VCaP (cell line): ENCODE data around the gene PRDM16.

Experiments used
- H3K27ac ChIP-seq: fragments of 450-650 bp; 2 replicates; pipeline ENCODE4 v1.5.1; 2017
- TF ChIP-seq, protein P1 (sequence below): fragments of 450-650 bp; conservative IDR thresholded peaks from 2 replicates; pipeline ENCODE4 v1.5.1; 2017; ENCODE audit warnings: mild to moderate bottlenecking, moderate library complexity

PRDM16 gene

DNA sequence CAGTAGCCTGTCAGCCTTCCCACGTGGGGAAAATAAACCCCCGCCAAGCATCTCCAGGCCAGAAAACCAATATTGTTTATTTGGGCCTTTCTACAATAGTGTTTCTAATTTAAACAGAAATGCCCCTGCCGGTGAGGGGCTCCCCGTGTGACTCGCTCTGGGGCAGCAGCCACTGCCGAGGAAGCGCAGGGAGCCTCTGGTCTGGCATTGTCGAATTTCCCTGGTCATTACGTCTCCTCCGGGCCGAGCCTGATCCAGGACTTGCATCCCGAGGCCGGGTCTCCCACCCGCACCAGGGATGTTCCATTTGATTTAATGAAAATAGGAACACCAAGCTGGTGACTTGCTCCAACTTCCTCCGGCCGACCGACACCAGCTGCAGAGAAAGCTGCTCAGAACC is 20.5 kb downstream of the PRDM16 start:
- TF ChIP-seq, protein P1, sequence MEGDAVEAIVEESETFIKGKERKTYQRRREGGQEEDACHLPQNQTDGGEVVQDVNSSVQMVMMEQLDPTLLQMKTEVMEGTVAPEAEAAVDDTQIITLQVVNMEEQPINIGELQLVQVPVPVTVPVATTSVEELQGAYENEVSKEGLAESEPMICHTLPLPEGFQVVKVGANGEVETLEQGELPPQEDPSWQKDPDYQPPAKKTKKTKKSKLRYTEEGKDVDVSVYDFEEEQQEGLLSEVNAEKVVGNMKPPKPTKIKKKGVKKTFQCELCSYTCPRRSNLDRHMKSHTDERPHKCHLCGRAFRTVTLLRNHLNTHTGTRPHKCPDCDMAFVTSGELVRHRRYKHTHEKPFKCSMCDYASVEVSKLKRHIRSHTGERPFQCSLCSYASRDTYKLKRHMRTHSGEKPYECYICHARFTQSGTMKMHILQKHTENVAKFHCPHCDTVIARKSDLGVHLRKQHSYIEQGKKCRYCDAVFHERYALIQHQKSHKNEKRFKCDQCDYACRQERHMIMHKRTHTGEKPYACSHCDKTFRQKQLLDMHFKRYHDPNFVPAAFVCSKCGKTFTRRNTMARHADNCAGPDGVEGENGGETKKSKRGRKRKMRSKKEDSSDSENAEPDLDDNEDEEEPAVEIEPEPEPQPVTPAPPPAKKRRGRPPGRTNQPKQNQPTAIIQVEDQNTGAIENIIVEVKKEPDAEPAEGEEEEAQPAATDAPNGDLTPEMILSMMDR: no peak
- H3K27ac ChIP-seq: no peak overlapping the region

DNA sequence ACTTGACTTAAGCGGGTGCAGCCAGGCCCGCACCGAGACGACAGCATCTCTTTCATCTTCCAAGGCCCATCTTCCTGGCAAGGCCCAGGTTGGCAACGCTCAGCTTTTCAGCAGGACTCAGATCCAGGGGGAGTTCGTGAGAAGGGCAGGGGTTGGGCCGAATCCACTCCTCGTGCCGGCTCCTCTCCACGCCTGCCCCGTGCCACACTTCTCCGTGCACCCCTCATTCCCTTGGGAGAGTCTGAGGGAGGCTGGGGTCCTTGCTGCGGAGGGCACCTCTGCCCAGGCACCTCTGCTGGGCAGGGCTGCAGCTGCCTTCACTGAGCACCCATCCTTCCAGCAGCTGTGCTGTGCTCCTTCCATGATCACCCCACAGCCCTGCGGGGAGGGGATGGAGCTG is 22.3 kb downstream of the PRDM16 start:
- H3K27ac ChIP-seq: no peak overlapping the region
- TF ChIP-seq, protein P1: no peak

DNA sequence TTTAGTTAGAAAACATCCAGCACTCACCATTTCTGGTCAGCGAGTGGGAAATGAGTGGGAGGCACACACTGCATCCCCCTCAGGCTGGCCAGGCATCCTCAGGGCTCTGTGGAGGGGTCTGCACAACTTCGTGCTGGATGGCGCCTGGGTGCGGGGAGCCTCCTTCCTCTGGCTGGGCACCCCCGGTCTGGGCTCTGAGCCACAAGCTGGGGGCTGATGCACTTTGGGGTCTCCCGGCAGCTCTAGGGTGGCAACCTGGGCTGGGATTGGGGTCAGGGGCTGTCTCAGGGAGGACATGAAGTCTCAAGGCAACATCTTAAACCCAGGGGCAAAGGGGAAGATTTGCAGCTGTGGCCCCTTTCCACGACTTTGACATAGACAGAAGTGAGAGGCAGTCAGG is 23.5 kb downstream of the PRDM16 start:
- TF ChIP-seq, protein P1: no peak
- no peak overlapping the region for H3K27ac ChIP-seq

DNA sequence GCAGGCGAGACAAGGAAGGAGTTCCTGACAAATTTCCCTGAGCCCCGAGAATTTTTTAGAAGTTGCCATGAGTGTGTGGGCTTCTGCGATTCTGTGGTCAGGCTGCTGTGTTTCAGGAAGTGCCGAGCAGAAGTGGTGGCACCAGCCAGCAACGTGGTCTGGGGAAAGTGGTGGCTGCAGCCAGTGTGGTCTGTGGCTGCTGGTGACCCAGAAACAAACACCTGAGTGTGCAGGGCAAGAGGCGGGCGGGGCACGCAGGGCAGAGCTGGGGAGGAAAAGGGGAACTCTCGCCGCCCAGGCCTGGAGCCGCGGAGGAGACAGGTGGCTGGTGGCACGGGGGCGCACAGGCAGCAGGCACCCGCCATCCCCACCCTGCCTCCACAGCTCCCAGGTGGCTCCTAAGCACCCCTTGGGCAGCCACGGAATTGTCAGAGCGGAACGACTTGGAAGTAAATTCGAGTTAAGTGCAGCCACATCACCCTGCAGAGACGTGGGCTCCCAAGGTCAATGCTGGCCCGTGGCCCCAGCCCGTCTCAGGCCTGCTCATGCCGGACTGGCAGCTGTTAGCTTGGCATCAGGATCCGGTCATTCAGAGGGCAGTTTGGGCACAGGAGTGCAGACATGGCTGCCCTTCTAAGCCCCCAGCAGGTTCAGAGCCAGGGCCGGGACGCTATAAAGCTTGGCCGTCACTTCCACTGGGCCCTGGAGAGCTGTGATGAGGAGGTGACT is 25.1 kb downstream of the PRDM16 start:
- TF ChIP-seq, protein P1: no peak
- no peak overlapping the region for H3K27ac ChIP-seq

DNA sequence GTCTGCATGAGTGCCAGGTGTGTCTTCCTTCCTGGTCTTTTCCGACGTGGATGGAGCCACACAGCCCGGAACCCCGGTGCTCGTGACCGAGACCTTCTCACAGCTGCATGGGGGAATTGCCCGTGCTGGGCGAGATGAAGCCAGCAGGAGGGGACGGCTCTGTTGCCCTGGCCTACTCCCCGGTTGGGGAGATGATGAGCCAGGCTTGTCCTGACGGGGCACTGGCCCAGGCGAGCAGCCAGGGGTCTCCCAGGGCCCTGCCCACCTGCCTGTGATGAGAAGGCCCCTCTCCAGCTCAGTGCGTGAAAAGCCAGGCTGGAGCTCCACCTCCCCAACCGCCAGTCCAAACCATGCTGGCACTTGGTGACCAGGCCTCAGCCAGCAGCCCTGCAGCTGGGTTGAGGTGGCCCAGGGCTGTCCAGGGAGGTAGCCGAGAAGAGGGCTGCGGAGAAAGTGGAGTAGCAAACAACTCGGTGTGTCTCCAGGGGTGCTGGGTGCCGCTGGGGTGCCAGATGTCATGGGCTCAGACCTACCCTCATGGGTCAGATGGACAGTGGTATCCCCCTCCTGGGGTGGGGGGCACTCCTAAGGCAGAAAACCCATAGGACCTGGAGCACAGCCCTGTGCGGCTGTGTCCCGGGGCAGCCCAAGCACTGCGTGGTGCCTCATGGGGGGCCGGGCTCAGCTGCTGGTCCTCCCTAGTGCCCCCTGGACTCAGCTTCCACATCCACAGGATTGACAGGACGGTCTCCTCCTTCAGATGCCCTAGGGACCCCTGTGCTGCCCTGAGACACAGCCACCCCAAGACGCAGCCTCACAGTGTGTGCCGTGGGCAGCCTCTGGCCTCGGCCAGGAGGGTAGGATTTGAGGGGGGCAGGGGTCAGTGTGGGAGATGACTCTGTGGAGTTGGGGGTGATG is 26.1 kb downstream of the PRDM16 start:
- TF ChIP-seq, protein P1: no peak
- H3K27ac ChIP-seq: no peak overlapping the region

DNA sequence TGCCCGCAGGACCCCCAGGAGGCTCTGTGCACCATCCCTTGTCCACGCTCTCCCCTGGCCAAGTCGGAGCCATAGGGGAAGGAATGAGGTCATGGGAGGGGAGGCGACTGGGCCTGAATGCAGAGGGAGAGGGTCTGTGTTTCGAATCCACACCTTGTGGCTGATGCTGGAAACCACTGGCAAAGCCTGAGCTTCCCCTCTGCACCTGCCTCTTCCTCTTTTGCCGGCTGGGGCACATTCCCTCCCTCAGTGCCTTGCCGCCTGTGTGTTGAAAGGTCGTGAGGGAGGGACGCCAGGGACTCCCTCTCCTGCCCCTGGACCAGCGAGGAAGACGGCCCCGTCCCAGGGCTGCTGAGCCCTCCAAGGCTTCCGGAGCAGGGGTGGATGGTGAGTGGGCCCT is 27.3 kb downstream of the PRDM16 start:
- H3K27ac ChIP-seq: no peak overlapping the region
- TF ChIP-seq, protein P1: no peak

DNA sequence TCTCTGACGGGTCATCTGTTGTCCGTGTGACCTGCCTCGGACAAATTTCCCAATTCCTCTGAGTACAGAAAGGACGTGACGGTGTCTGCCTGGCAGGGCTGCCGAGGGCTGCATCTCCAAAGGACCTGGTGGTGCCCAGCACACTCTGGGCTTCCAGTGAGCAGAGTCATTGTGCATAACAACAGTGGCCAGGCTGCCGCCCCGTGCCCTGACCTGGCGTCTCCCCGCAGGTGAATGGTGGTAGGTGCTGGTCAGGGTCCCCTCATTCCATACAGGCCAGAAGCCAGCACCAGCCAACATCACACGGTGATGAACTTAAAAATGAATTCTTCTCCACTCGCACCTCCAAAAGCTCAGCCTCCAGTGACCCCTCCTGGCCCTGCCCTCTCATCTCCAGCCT is 28.2 kb downstream of the PRDM16 start:
- no peak overlapping the region for H3K27ac ChIP-seq
- TF ChIP-seq, protein P1: no peak
